K562 (cell line): ENCODE measurements around the gene FCRLA. TPM values are rescaled to one million over a fixed set of nuclear protein-coding genes. Genes with fewer than 3 reads are reported as not detected.

Experiments used
- ATAC-seq: fragments of 200-7000 bp; cut with Tn5 transposase; 3 replicates; pipeline ENCODE4 v1.9.1; 2020; ENCODE audit warnings: moderate library complexity
- BruUV-seq: library from RNA; stranded (reverse); fragments of 400-500 nt; replicated peaks from 2 replicates; lab custom pipeline; 2021; lab: Mats Ljungman, UMichigan
- CTCF ChIA-PET: fragments of 300-600 bp; formaldehyde crosslinking; extraction: SDS; loops from one replicate; lab custom pipeline; 2021; ENCODE audit warnings: low intra/inter-chr PET ratio; lab: Yijun Ruan, JAX
- POLR2A ChIA-PET: fragments of 300-600, 350-650 bp; sonication (Branson Sonifier 250); formaldehyde crosslinking; extraction: SDS; loops from one replicate; lab custom pipeline; 2021; ENCODE audit warnings: antibody characterized with exemption, inconsistent platforms; lab: Yijun Ruan, JAX
- DNase-seq, 4 experiments: peaks; one replicate each; pipeline versions ENCODE4 v3.0.0 to v3.0.0-alpha.2; 2011 to 2018; ENCODE audit warnings: low spot score in 3 of 4, mixed read lengths in 3 of 4; ENCODE audit errors: extremely low read depth in 1 of 4
- FAIRE-seq: peaks from 2 replicates; lab custom pipeline; 2011; peaks lifted over from hg19 to GRCh38; lab: Jason Lieb, UNC
- H2AFZ ChIP-seq: 2 replicates; pipeline ENCODE4 v1.6.0; 2011; ENCODE audit warnings: low read depth, low read length, control low read depth, inconsistent platforms
- H3K27ac ChIP-seq: fragments of 200-600 bp; 3 replicates; pipeline ENCODE4 v1.8.0; 2011; ENCODE audit warnings: low read depth, mild to moderate bottlenecking, control low read depth, inconsistent platforms, low read length, moderate library complexity, mixed read lengths; ENCODE audit errors: extremely low read depth
- H3K27me3 ChIP-seq, 2 experiments: fragments of 300-600 bp in 1 of 2; 2 replicates in 1 of 2; 3 replicates in 1 of 2; pipeline versions ENCODE4 v1.6.0 to v1.8.0; 2011; ENCODE audit warnings: inconsistent platforms in 2 of 2, low read length in 2 of 2, mild to moderate bottlenecking in 1 of 2, mixed read lengths in 1 of 2, moderate library complexity in 1 of 2; ENCODE audit not compliant: control insufficient read depth in 2 of 2, insufficient read depth in 2 of 2
- H3K36me3 ChIP-seq: fragments of 300-600 bp; 3 replicates; pipeline ENCODE4 v1.8.0; 2011; ENCODE audit warnings: mild to moderate bottlenecking, low read length, inconsistent platforms; ENCODE audit not compliant: control insufficient read depth, insufficient read depth
- H3K4me1 ChIP-seq, 2 experiments: fragments of 200-600 bp in 1 of 2; replicated peaks in 1 of 2; 2 replicates in 1 of 2; 3 replicates in 1 of 2; pipeline versions ENCODE4 v1.5.1 to v1.8.0; 2011; ENCODE audit warnings: inconsistent platforms in 2 of 2, low read length in 2 of 2, mild to moderate bottlenecking in 1 of 2, mixed read lengths in 1 of 2, moderate library complexity in 1 of 2; ENCODE audit not compliant: control insufficient read depth in 2 of 2, insufficient read depth in 2 of 2
- H3K4me2 ChIP-seq: 2 replicates; pipeline ENCODE4 v1.6.1; 2011; ENCODE audit warnings: low read length, control low read depth, inconsistent platforms, mixed read lengths; ENCODE audit not compliant: insufficient read depth
- H3K4me3 ChIP-seq: fragments of 200-600 bp; sonication (generic), shearing (Covaris generic); 2 replicates; pipeline ENCODE4 v1.5.1; 2016; ENCODE audit warnings: control low read depth, inconsistent platforms
- H3K79me2 ChIP-seq: fragments of 200-600 bp; 3 replicates; pipeline ENCODE4 v1.8.0; 2011; ENCODE audit warnings: low read length, inconsistent platforms; ENCODE audit not compliant: control insufficient read depth, insufficient read depth
- H3K9ac ChIP-seq, 2 experiments: 2 replicates each; pipeline versions ENCODE4 v1.6.0 to v1.6.1; 2011; ENCODE audit warnings: low read depth in 2 of 2, low read length in 2 of 2, control low read depth in 1 of 2, inconsistent platforms in 1 of 2, mild to moderate bottlenecking in 1 of 2, mixed read lengths in 1 of 2; ENCODE audit not compliant: insufficient read depth in 1 of 2
- H3K9me1 ChIP-seq: one replicate; pipeline ENCODE4 v1.6.0; 2011; ENCODE audit warnings: inconsistent platforms, mild to moderate bottlenecking, low read length, moderate library complexity; ENCODE audit not compliant: control insufficient read depth, insufficient read depth
- H3K9me3 ChIP-seq: replicated peaks from 2 replicates; pipeline ENCODE4 v1.5.1; 2011; ENCODE audit warnings: low read depth, low read length, inconsistent platforms; ENCODE audit not compliant: control insufficient read depth, insufficient read depth
- H4K20me1 ChIP-seq: replicated peaks from 2 replicates; pipeline ENCODE4 v1.6.1; 2011; ENCODE audit warnings: low read length, inconsistent platforms, mixed read lengths; ENCODE audit not compliant: control insufficient read depth, insufficient read depth
- ATF7 ChIP-seq: fragments of 450-650 bp; IDR thresholded peaks from 2 replicates; pipeline ENCODE4 v1.7.1; 2014; ENCODE audit warnings: mild to moderate bottlenecking, moderate library complexity
- BRD4 ChIP-seq: fragments of 200-600 bp; sonication (generic); IDR thresholded peaks from 2 replicates; pipeline ENCODE4 v1.6.1; 2017; ENCODE audit warnings: inconsistent platforms
- C11orf30 ChIP-seq: fragments of 450-650 bp; IDR thresholded peaks from 2 replicates; pipeline ENCODE4 v1.6.1; 2016; ENCODE audit warnings: low read depth, mild to moderate bottlenecking
- CEBPG ChIP-seq, 3 experiments: fragments of 200-800 bp in 1 of 3; sonication (Bioruptor generic) in 1 of 3; sonication (generic) in 1 of 3; formaldehyde crosslinking in 1 of 3; IDR thresholded peaks in 2 of 3; conservative IDR thresholded peaks in 1 of 3; 2 replicates each; pipeline versions ENCODE4 v1.6.1 to v1.8.0; 2016 to 2022; ENCODE audit warnings: missing compliant biosample characterization in 2 of 3, missing genetic modification characterization in 2 of 3, mild to moderate bottlenecking in 1 of 3, missing genetic modification reagents in 1 of 3
- CTBP1 ChIP-seq: fragments of 450-650 bp; IDR thresholded peaks from 2 replicates; pipeline ENCODE4 v1.6.1; 2016; ENCODE audit warnings: borderline replicate concordance
- MCM2 ChIP-seq: fragments of 450-650 bp; IDR thresholded peaks from 2 replicates; pipeline ENCODE4 v1.6.1; 2017; ENCODE audit warnings: low read depth, mild to moderate bottlenecking
- SIN3B ChIP-seq: fragments of 450-650 bp; IDR thresholded peaks from 2 replicates; pipeline ENCODE4 v1.6.1; 2017; ENCODE audit warnings: low read depth, mild to moderate bottlenecking, moderate library complexity
- ZNF316 ChIP-seq: fragments of 450-650 bp; IDR thresholded peaks from 2 replicates; pipeline ENCODE4 v1.6.1; 2016
- WGBS: fragments of 100-300 bp; shearing (Covaris generic); methylation state at CpG from one replicate; pipeline ENCODE4 v1.1.6; 2016; ENCODE audit warnings: low coverage, mixed read lengths; ENCODE audit not compliant: insufficient coverage; ENCODE audit errors: missing lambda C conversion rate; 5-methylcytosine and 5-hydroxymethylcytosine counted together
- in situ Hi-C: fragments of 300-500 bp; cut with MboI; formaldehyde crosslinking; loops from 4 replicates; pipeline ENCODE4 v1.15.0; 2018; ENCODE audit warnings: inconsistent platforms, mixed read lengths
- intact Hi-C: fragments of 100-400 bp; cut with micrococcal nuclease; formaldehyde crosslinking; loops from 2 replicates; pipeline ENCODE4 v1.14.2; 2022
- polyA plus RNA-seq, 8 experiments: library from polyadenylated mRNA; depleted of rRNA in 4 of 8; stranded (reverse) in 5 of 8; unstranded in 3 of 8; fragments of >200 nt; fragmentation: Nextera tagmentation in 2 of 8; fragmentation: Illumina TruSeq in 1 of 8; extraction: Ambion mirVana in 2 of 8; extraction: Trizol in 1 of 8; gene quantifications; 2 replicates each; pipeline versions ENCODE4 v1.2.1 to v1.2.3, GENCODE V29; 2011 to 2014; ENCODE audit warnings: inconsistent platforms in 1 of 8, missing spikeins in 1 of 8
- total RNA-seq, 7 experiments: library from RNA; depleted of rRNA in 6 of 7; stranded (reverse); fragments of >200 nt in 6 of 7; fragmentation: Illumina TruSeq in 2 of 7; extraction: Trizol in 2 of 7; gene quantifications; 2 replicates each; pipeline versions ENCODE4 v1.2.1 to v1.2.3, GENCODE V29; 2011 to 2021; ENCODE audit warnings: low replicate concordance in 1 of 7
- TF ChIP-seq, protein P1 (sequence below), 2 experiments: fragments of 450-650 bp in 1 of 2; sonication (generic) in 1 of 2; formaldehyde crosslinking in 1 of 2; IDR thresholded peaks in 1 of 2; conservative IDR thresholded peaks in 1 of 2; 2 replicates each; pipeline versions ENCODE4 v1.6.1 to v1.8.1; 2016 to 2023; ENCODE audit warnings: mild to moderate bottlenecking in 2 of 2, moderate library complexity in 2 of 2, inconsistent platforms in 1 of 2, missing genetic modification reagents in 1 of 2
- TF ChIP-seq, protein P2 (sequence below): fragments of 450-650 bp; IDR thresholded peaks from 2 replicates; pipeline ENCODE4 v1.6.1; 2016; ENCODE audit warnings: missing biosample characterization, missing genetic modification characterization

The FCRLA gene
- total and polyA plus RNA-seq, 9 of the 15 experiments (the other 6 are each of a cell fraction or from before 2014, with no cell fraction given), result 0.09 to 0.84 (median 0.44) TPM

GRCh38 chr1:161710560-161710959 is 3.5 kb downstream of the FCRLA start (continued):
- TF ChIP-seq, protein P1, sequence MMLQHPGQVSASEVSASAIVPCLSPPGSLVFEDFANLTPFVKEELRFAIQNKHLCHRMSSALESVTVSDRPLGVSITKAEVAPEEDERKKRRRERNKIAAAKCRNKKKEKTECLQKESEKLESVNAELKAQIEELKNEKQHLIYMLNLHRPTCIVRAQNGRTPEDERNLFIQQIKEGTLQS (IDR thresholded peaks at IDR 0.05), result peak; percentile 88
- TF ChIP-seq, protein P1 (CRISPR knock-in tag; conservative IDR thresholded peaks at IDR 0.05), result no peak
- TF ChIP-seq ATF7 (0 out of 2 replicates have a peak, but pooled peaks have one; percentile 36), BRD4 (no peak), CEBPG (CRISPR knock-in tag; IDR thresholded peaks at IDR 0.05) (peak; percentile 78), CEBPG (tag; conservative IDR thresholded peaks at IDR 0.05 in 1 of 2, IDR thresholded peaks at IDR 0.05 in 1 of 2) (peak; percentile 68 to 91), CTBP1 (peak; percentile 26; the same call in 1 of the 2 replicates)
- TF ChIP-seq, protein P2, sequence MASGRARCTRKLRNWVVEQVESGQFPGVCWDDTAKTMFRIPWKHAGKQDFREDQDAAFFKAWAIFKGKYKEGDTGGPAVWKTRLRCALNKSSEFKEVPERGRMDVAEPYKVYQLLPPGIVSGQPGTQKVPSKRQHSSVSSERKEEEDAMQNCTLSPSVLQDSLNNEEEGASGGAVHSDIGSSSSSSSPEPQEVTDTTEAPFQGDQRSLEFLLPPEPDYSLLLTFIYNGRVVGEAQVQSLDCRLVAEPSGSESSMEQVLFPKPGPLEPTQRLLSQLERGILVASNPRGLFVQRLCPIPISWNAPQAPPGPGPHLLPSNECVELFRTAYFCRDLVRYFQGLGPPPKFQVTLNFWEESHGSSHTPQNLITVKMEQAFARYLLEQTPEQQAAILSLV (tag), result 0 out of 2 replicates have a peak, but pooled peaks have one; percentile 25

- ATAC-seq (no peak), FAIRE-seq (no peak), DNase-seq (no peak)
- no TSS peak for BruUV-seq
- H3K4me1 ChIP-seq, result peaks cover 21 to 39% of the 10 kb centered on the region in 2 experiments
- no peaks in the 10 kb centered on the region for H3K79me2 ChIP-seq
- H2AFZ ChIP-seq, result 0 out of 2 replicates have a peak overlapping the region, but pooled peaks have one; percentile 2
- no peaks in the 10 kb centered on the region for H3K9me1 ChIP-seq
- H3K27me3 ChIP-seq, result no peaks in the 10 kb centered on the region
- no peaks in the 10 kb centered on the region for H4K20me1 ChIP-seq
- H3K9me3 ChIP-seq, result no peaks in the 10 kb centered on the region
- POLR2A ChIA-PET, result no interaction called here
- in situ Hi-C loops, result no loop called here
- H3K4me3 ChIP-seq, result no peak overlapping the region
- CTCF ChIA-PET, result no interaction called here
- TF ChIP-seq SIN3B (no peak), MCM2 (no peak), C11orf30 (peak; percentile 13; the same call in 1 of the 2 replicates), ZNF316 (peak; percentile 41)
- no peak overlapping the region for H3K27ac ChIP-seq
- H3K36me3 ChIP-seq, result no peaks in the 10 kb centered on the region
- 43% methylated on average over 8 of the region's 8 CpGs for WGBS
- intact Hi-C loops, result no loop called here
- no peak overlapping the region for H3K4me2 ChIP-seq
- H3K9ac ChIP-seq, result no peak overlapping the region
These were observed 11.7 kb downstream of the FCRLA start for GRCh38 chr1:161718559-161719324.
